GM12878 (cell line): ENCODE results near the gene CARHSP1. TPM values are rescaled to one million over a fixed set of nuclear protein-coding genes. Genes with fewer than 3 reads are reported as not detected.

Experiments
- ATAC-seq: fragments of 200-7000 bp; cut with Tn5 transposase; 3 replicates; pipeline ENCODE4 v1.9.1; 2020; ENCODE audit warnings: mild to moderate bottlenecking, moderate library complexity
- BruUV-seq: library from RNA; stranded (reverse); fragments of 400-500 nt; replicated peaks from 2 replicates; lab custom pipeline; 2021; lab: Mats Ljungman, UMichigan
- CTCF ChIA-PET: fragments of 300-600 bp; sonication (Branson Sonifier 250); formaldehyde crosslinking; extraction: SDS; loops from one replicate; lab custom pipeline; 2021; ENCODE audit warnings: inconsistent platforms; lab: Yijun Ruan, JAX
- POLR2A ChIA-PET: fragments of 350-600 bp; formaldehyde crosslinking; extraction: SDS; loops from one replicate; lab custom pipeline; 2021; ENCODE audit warnings: inconsistent platforms; lab: Charles Lee
- RAD21 ChIA-PET: fragments of 300-600 bp; sonication (Branson Sonifier 250); formaldehyde crosslinking; loops from one replicate; lab custom pipeline; 2023; ENCODE audit warnings: antibody characterized with exemption; ENCODE audit not compliant: unreplicated experiment; lab: Charles Lee
- SMC1A ChIA-PET: fragments of 300-600 bp; sonication (Branson Sonifier 250); formaldehyde crosslinking; loops from one replicate; lab custom pipeline; 2023; ENCODE audit not compliant: unreplicated experiment, uncharacterized antibody; lab: Charles Lee
- DNase-seq: peaks from one replicate; pipeline ENCODE4 v3.0.0-alpha.2; 2011; ENCODE audit warnings: low read depth, low spot score
- FAIRE-seq: peaks from 3 replicates; lab custom pipeline; 2011; peaks lifted over from hg19 to GRCh38; lab: Jason Lieb, UNC
- H2AFZ ChIP-seq: 2 replicates; pipeline ENCODE4 v1.6.0; 2011; ENCODE audit warnings: low read depth, low read length, control low read depth; ENCODE audit not compliant: control insufficient read depth
- H3K27ac ChIP-seq: 2 replicates; pipeline ENCODE4 v1.5.1; 2011; ENCODE audit warnings: control low read depth; ENCODE audit not compliant: control insufficient read depth, insufficient read depth
- H3K27me3 ChIP-seq, 2 experiments: replicated peaks in 1 of 2; 2 replicates each; pipeline versions ENCODE4 v1.6.0 to v1.6.1; 2011; ENCODE audit warnings: low read length in 1 of 2; ENCODE audit not compliant: control insufficient read depth in 2 of 2, insufficient read depth in 2 of 2
- H3K36me3 ChIP-seq, 2 experiments: 2 replicates each; pipeline ENCODE4 v1.5.1; 2011; ENCODE audit warnings: low read length in 1 of 2; ENCODE audit not compliant: control insufficient read depth in 2 of 2, insufficient read depth in 2 of 2
- H3K4me1 ChIP-seq: 2 replicates; pipeline ENCODE4 v1.6.1; 2011; ENCODE audit warnings: mild to moderate bottlenecking, low read length, moderate library complexity, mixed read lengths; ENCODE audit not compliant: control insufficient read depth, insufficient read depth
- H3K4me2 ChIP-seq: 2 replicates; pipeline ENCODE4 v1.6.0; 2011; ENCODE audit warnings: control low read depth; ENCODE audit not compliant: control insufficient read depth, insufficient read depth
- H3K4me3 ChIP-seq: fragments of 200-600 bp; sonication (generic); 2 replicates; pipeline ENCODE4 v1.5.1; 2016
- H3K79me2 ChIP-seq: 2 replicates; pipeline ENCODE4 v1.6.0; 2011; ENCODE audit warnings: low read length; ENCODE audit not compliant: control insufficient read depth, insufficient read depth
- H3K9ac ChIP-seq: 2 replicates; pipeline ENCODE4 v1.8.0; 2011; ENCODE audit warnings: low read length, control low read depth, mixed read lengths; ENCODE audit not compliant: control insufficient read depth, insufficient read depth
- H3K9me3 ChIP-seq: replicated peaks from 3 replicates; pipeline ENCODE4 v1.5.1; 2011; ENCODE audit warnings: mild to moderate bottlenecking, low read length; ENCODE audit not compliant: control insufficient read depth, insufficient read depth
- H4K20me1 ChIP-seq: 2 replicates; pipeline ENCODE4 v1.6.0; 2011; ENCODE audit not compliant: control insufficient read depth, insufficient read depth
- ASH2L ChIP-seq: fragments of 300-600, 200-600 bp; sonication (generic); IDR thresholded peaks from 2 replicates; pipeline ENCODE4 v1.6.1; 2017; ENCODE audit warnings: low read depth, mild to moderate bottlenecking, borderline replicate concordance
- ATF2 ChIP-seq: IDR thresholded peaks from 2 replicates; pipeline ENCODE4 v1.6.1; 2012; ENCODE audit warnings: low read length, inconsistent platforms
- ESRRA ChIP-seq: IDR thresholded peaks from 2 replicates; pipeline ENCODE4 v1.6.1; 2012; ENCODE audit warnings: mild to moderate bottlenecking, low read length, improper control_type of control experiment
- GABPA ChIP-seq: IDR thresholded peaks from 2 replicates; pipeline ENCODE4 v1.6.1; 2014; ENCODE audit warnings: antibody characterized with exemption, low read depth, mild to moderate bottlenecking, inconsistent platforms
- HDAC2 ChIP-seq: fragments of 200-600 bp; sonication (generic); IDR thresholded peaks from 2 replicates; pipeline ENCODE4 v1.6.1; 2017
- IKZF2 ChIP-seq, 2 experiments: fragments of 450-650 bp; IDR thresholded peaks; 2 replicates each; pipeline ENCODE4 v1.6.1; 2017; ENCODE audit warnings: mild to moderate bottlenecking in 2 of 2, moderate library complexity in 2 of 2
- IRF4 ChIP-seq: IDR thresholded peaks from 2 replicates; pipeline ENCODE4 v1.6.1; 2011; ENCODE audit warnings: low read depth, low read length
- NFYB ChIP-seq: IDR thresholded peaks from 2 replicates; pipeline ENCODE4 v1.6.1; 2011; ENCODE audit warnings: low read depth, mild to moderate bottlenecking, low read length, improper control_type of control experiment, moderate library complexity; ENCODE audit not compliant: insufficient read depth
- PAX5 ChIP-seq: IDR thresholded peaks from 2 replicates; pipeline ENCODE4 v1.6.1; 2011; ENCODE audit warnings: low read depth, low read length, borderline replicate concordance
- POU2F2 ChIP-seq: IDR thresholded peaks from 3 replicates; pipeline ENCODE4 v1.6.1; 2011; ENCODE audit warnings: low read depth, mild to moderate bottlenecking, low read length, borderline replicate concordance
- RFX5 ChIP-seq: IDR thresholded peaks from 2 replicates; pipeline ENCODE4 v1.6.1; 2011; ENCODE audit warnings: low read depth, low read length, improper control_type of control experiment
- SKIL ChIP-seq: fragments of 450-650 bp; IDR thresholded peaks from 2 replicates; pipeline ENCODE4 v1.6.1; 2017; ENCODE audit warnings: mild to moderate bottlenecking, low read depth, inconsistent platforms; ENCODE audit not compliant: poor library complexity, severe bottlenecking
- ZBTB4 ChIP-seq: fragments of 450-650 bp; formaldehyde crosslinking; IDR thresholded peaks from 2 replicates; pipeline ENCODE4 v1.4.0; 2022; ENCODE audit warnings: mild to moderate bottlenecking, moderate library complexity
- WGBS: methylation state at CpG from one replicate; pipeline ENCODE4 v1.1.6; 2016; ENCODE audit warnings: low lambda C conversion rate; ENCODE audit not compliant: insufficient replicate concordance, insufficient coverage; ENCODE audit errors: missing lambda C conversion rate; 5-methylcytosine and 5-hydroxymethylcytosine counted together
- in situ Hi-C: fragments of 300-500 bp; cut with MboI; formaldehyde crosslinking; loops from 9 replicates; pipeline ENCODE4 v1.14.3; 2018; ENCODE audit warnings: mixed read lengths
- intact Hi-C: fragments of 100-400 bp; cut with micrococcal nuclease; formaldehyde crosslinking; loops from one replicate; pipeline ENCODE4 v1.14.2; 2022; ENCODE audit not compliant: unreplicated experiment
- polyA plus RNA-seq, 11 experiments: library from polyadenylated mRNA; depleted of rRNA in 4 of 11; unstranded in 6 of 11; stranded (reverse) in 5 of 11; fragments of >200 nt; fragmentation: Nextera tagmentation in 4 of 11; fragmentation: Illumina TruSeq in 1 of 11; extraction: Ambion mirVana in 4 of 11; extraction: Trizol in 1 of 11; gene quantifications; 1 replicate in 1 of 11; 2 replicates in 10 of 11; pipeline versions ENCODE4 v1.2.1 to v1.2.3, GENCODE V29; 2011 to 2016; ENCODE audit warnings: inconsistent platforms in 2 of 11, missing spikeins in 2 of 11, low read depth in 1 of 11
- total RNA-seq, 4 experiments: library from RNA; depleted of rRNA in 3 of 4; stranded (reverse); fragments of >200 nt in 3 of 4; fragmentation: Illumina TruSeq in 1 of 4; extraction: Trizol in 1 of 4; gene quantifications; 2 replicates each; pipeline versions ENCODE4 v1.2.1 to v1.2.3, GENCODE V29; 2013 to 2021

Gene CARHSP1
- total and polyA plus RNA-seq, 10 of the 15 experiments (the other 5 are each of a cell fraction or from before 2014, with no cell fraction given) = 5.5 to 112 (median 67.0) TPM

- TF ChIP-seq ATF2 = no peak
Measured at GRCh38 chr16:8858994-8859912, 9.6 kb downstream of the CARHSP1 start (continued).

GRCh38 chr16:8855972-8856371 is 12.8 kb downstream of the CARHSP1 start:
- no peaks in the 10 kb centered on the region for H3K9me3 ChIP-seq
- in situ Hi-C loops = no loop called here
- intact Hi-C loops = no loop called here
- H3K36me3 ChIP-seq = peaks cover 18 to 54% of the 10 kb centered on the region in 2 experiments
- peaks cover 4% of the 10 kb centered on the region for H3K79me2 ChIP-seq
- ATAC-seq (no peak), DNase-seq (no peak), FAIRE-seq (no peak)
- ChIA-PET SMC1A (interaction anchor here (0.6 to 1.2 kb wide), 2 partner anchors 13 to 44 kb away, joined by 3 read pairs; partner anchors contain the start of gene CARHSP1), POLR2A (interaction anchor here (0.7 to 0.9 kb wide), 2 partner anchors 9 to 11 kb away, joined by 4 to 7 read pairs; no protein-coding TSS in a partner anchor), RAD21 (no interaction called here), CTCF (interaction anchor here (1.4 to 1.9 kb wide), 2 partner anchors 12 to 26 kb away, joined by 5 to 8 read pairs; partner anchors contain the start of genes CARHSP1 and LITAFD)
- H3K4me2 ChIP-seq = no peak overlapping the region
- H4K20me1 ChIP-seq = peaks cover 4% of the 10 kb centered on the region; the same call in 1 of the 2 replicates
- no peak overlapping the region for H3K27ac ChIP-seq
- 52% methylated on average over 5 of the region's 5 CpGs for WGBS
- H3K4me3 ChIP-seq = no peak overlapping the region
- H3K4me1 ChIP-seq = no peaks in the 10 kb centered on the region
- H3K27me3 ChIP-seq = no peaks in the 10 kb centered on the region
- H2AFZ ChIP-seq = no peak overlapping the region
- no peak overlapping the region for H3K9ac ChIP-seq
- no TSS peak for BruUV-seq
- TF ChIP-seq GABPA (no peak), ESRRA (no peak), ZBTB4 (CRISPR knock-in tag) (no peak), POU2F2 (no peak), SKIL (no peak), RFX5 (no peak), ASH2L (no peak), IKZF2 (IDR thresholded peaks at IDR 0.05) (no peak), IRF4 (no peak), HDAC2 (no peak), NFYB (no peak), PAX5 (no peak)
